ENCODE results near the gene AHRR. TPM values are rescaled to one million over a fixed set of nuclear protein-coding genes. Genes with fewer than 3 reads are reported as not detected.

AHRR gene
- total and polyA plus RNA-seq, 2 experiments from 2014 or later: 0.27 to 1.8 TPM

DNA sequence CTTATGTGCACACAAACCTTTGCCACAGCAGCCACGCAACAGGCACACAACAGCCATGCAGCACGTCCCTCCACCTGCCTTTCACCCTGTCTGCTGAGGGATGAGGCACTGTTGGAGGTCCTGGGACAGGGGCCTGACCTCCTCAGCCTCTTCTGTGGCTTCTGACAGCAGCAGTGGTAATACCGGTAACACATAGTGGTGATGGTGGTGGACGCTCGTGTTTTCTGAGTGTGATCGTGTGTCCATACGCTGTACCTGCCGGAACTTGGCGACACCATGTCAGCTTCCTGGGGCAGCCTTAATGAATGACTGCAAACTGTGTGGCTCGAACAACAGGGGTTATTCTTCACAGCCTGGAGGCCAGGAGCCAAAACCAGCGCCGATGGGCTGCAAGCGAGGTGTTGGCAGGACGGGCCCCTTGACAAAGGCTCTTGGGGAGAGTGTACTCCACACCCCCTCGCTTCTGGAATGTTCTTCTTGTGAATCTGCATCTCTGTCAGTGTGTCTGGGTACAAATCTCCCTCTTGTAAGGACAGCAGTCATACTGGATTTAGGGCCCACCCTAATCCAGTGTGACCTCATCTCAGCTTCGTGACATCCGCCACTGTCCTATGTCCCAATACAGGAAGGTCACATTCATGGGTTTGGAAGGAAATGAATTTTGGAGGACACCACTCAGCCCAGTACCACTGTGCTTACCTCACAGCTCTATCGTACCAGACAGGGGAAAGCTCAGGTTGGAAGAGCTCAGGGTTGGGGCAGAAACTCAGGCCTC lies 66.2 kb downstream of the AHRR start:
- no peak overlapping the region for H3K4me3 ChIP-seq
- H3K9me3 Mint-ChIP-seq: peaks cover 3% of the 10 kb centered on the region; the same call in 2 of the 3 replicates

More for the DNA sequence above, 66.2 kb downstream of the AHRR start:
- no peaks in the 10 kb centered on the region for H3K36me3 ChIP-seq (ENCODE audit: insufficient read depth)
- Mint-ChIP-seq H3K4me3 (no peak overlapping the region), H3K27me3 (ENCODE audit: insufficient read depth, low read depth, poor library complexity) (peaks cover 18% of the 10 kb centered on the region), H3K27ac (no peak overlapping the region), H3K36me3 (ENCODE audit: low read depth) (peaks cover 2% of the 10 kb centered on the region; the same call in 1 of the 3 replicates), H3K4me1 (peaks cover 23% of the 10 kb centered on the region)
- no peak for DNase-seq (ENCODE audit: low spot score)
- TF ChIP-seq NANOG (IDR thresholded peaks at IDR 0.05; ENCODE audit: borderline replicate concordance): no peak
- no peak for TF ChIP-seq POLR2AphosphoS5 (IDR thresholded peaks at IDR 0.05; ENCODE audit: low read depth)
- TF ChIP-seq CREB1 (CRISPR knock-in tag; IDR thresholded peaks at IDR 0.05; ENCODE audit: low read depth): no peak
- no peak for TF ChIP-seq ETS1 (IDR thresholded peaks at IDR 0.05)
- no peak for TF ChIP-seq ZNF331 (CRISPR knock-in tag; IDR thresholded peaks at IDR 0.05; ENCODE audit: low read depth)
- no peak for TF ChIP-seq EZH2phosphoT487 (IDR thresholded peaks at IDR 0.05; ENCODE audit: unreplicated experiment)
- TF ChIP-seq, protein P1, sequence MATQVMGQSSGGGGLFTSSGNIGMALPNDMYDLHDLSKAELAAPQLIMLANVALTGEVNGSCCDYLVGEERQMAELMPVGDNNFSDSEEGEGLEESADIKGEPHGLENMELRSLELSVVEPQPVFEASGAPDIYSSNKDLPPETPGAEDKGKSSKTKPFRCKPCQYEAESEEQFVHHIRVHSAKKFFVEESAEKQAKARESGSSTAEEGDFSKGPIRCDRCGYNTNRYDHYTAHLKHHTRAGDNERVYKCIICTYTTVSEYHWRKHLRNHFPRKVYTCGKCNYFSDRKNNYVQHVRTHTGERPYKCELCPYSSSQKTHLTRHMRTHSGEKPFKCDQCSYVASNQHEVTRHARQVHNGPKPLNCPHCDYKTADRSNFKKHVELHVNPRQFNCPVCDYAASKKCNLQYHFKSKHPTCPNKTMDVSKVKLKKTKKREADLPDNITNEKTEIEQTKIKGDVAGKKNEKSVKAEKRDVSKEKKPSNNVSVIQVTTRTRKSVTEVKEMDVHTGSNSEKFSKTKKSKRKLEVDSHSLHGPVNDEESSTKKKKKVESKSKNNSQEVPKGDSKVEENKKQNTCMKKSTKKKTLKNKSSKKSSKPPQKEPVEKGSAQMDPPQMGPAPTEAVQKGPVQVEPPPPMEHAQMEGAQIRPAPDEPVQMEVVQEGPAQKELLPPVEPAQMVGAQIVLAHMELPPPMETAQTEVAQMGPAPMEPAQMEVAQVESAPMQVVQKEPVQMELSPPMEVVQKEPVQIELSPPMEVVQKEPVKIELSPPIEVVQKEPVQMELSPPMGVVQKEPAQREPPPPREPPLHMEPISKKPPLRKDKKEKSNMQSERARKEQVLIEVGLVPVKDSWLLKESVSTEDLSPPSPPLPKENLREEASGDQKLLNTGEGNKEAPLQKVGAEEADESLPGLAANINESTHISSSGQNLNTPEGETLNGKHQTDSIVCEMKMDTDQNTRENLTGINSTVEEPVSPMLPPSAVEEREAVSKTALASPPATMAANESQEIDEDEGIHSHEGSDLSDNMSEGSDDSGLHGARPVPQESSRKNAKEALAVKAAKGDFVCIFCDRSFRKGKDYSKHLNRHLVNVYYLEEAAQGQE (IDR thresholded peaks at IDR 0.05; ENCODE audit: unreplicated experiment): no peak
- TF ChIP-seq JUNB (IDR thresholded peaks at IDR 0.05; ENCODE audit: unreplicated experiment): no peak
- TF ChIP-seq, protein P2, sequence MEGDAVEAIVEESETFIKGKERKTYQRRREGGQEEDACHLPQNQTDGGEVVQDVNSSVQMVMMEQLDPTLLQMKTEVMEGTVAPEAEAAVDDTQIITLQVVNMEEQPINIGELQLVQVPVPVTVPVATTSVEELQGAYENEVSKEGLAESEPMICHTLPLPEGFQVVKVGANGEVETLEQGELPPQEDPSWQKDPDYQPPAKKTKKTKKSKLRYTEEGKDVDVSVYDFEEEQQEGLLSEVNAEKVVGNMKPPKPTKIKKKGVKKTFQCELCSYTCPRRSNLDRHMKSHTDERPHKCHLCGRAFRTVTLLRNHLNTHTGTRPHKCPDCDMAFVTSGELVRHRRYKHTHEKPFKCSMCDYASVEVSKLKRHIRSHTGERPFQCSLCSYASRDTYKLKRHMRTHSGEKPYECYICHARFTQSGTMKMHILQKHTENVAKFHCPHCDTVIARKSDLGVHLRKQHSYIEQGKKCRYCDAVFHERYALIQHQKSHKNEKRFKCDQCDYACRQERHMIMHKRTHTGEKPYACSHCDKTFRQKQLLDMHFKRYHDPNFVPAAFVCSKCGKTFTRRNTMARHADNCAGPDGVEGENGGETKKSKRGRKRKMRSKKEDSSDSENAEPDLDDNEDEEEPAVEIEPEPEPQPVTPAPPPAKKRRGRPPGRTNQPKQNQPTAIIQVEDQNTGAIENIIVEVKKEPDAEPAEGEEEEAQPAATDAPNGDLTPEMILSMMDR (conservative IDR thresholded peaks at IDR 0.05; ENCODE audit: low read depth in 2 of 2): no peak
- no peak for TF ChIP-seq EZH2 (IDR thresholded peaks at IDR 0.05; ENCODE audit: low read depth, unreplicated experiment)
- no peak for TF ChIP-seq ZNF114 (CRISPR knock-in tag; IDR thresholded peaks at IDR 0.05)
- no peak for TF ChIP-seq STAT1 (IDR thresholded peaks at IDR 0.05; ENCODE audit: unreplicated experiment)
- TF ChIP-seq ZNF462 (CRISPR knock-in tag; IDR thresholded peaks at IDR 0.05): no peak
- no peak overlapping the region for H3K4me2 ChIP-seq
- H3K27ac ChIP-seq (ENCODE audit: low read depth): no peak overlapping the region
- no peaks in the 10 kb centered on the region for H3K4me1 ChIP-seq (ENCODE audit: insufficient read depth)
- no peaks in the 10 kb centered on the region for H4K20me1 ChIP-seq (replicated peaks; ENCODE audit: insufficient read depth)
- H3K9me2 ChIP-seq (ENCODE audit: insufficient read depth): no peaks in the 10 kb centered on the region
- H3K79me2 ChIP-seq (replicated peaks; ENCODE audit: insufficient read depth): no peaks in the 10 kb centered on the region
- no peak overlapping the region for H2AFZ ChIP-seq
- ATAC-seq: no peak
- H3F3A ChIP-seq (replicated peaks; ENCODE audit: low read depth): 0 out of 2 replicates have a peak, but pooled peaks cover under 1% of the 10 kb centered on the region
- H3K27me3 ChIP-seq (ENCODE audit: insufficient read depth): no peaks in the 10 kb centered on the region
